K562 (cell line): ENCODE data around the gene RGL2. TPM values are rescaled to one million over a fixed set of nuclear protein-coding genes. Genes with fewer than 3 reads are reported as not detected.

Experiments used
- CREB1 ChIP-seq, 2 experiments: sonication (generic) in 1 of 2; formaldehyde crosslinking in 1 of 2; IDR thresholded peaks; 2 replicates each; pipeline versions ENCODE4 v1.6.1 to v1.8.0; 2012 to 2022; ENCODE audit warnings: inconsistent platforms in 1 of 2, mild to moderate bottlenecking in 1 of 2, missing genetic modification reagents in 1 of 2, moderate library complexity in 1 of 2
- EHMT2 ChIP-seq: fragments of 450-650 bp; IDR thresholded peaks from 2 replicates; pipeline ENCODE4 v1.6.1; 2018; ENCODE audit warnings: antibody characterized with exemption
- EP300 ChIP-seq: IDR thresholded peaks from 2 replicates; pipeline ENCODE4 v1.6.1; 2012; ENCODE audit warnings: low read length, improper control_type of control experiment
- HNRNPH1 ChIP-seq: fragments of 200-400 bp; formaldehyde crosslinking; optimal IDR thresholded peaks from 2 replicates; pipeline ENCODE3; 2017; ENCODE audit warnings: low read depth, mild to moderate bottlenecking, low read length, moderate library complexity
- RNF2 ChIP-seq: sonication (generic); IDR thresholded peaks from 2 replicates; pipeline ENCODE4 v1.6.1; 2016
- TBP ChIP-seq: optimal IDR thresholded peaks from 2 replicates; pipeline ENCODE3; 2011; ENCODE audit warnings: low read depth, low read length, improper control_type of control experiment
- U2AF2 ChIP-seq: fragments of 200-400 bp; formaldehyde crosslinking; optimal IDR thresholded peaks from 2 replicates; pipeline ENCODE3; 2017; ENCODE audit warnings: low read depth, mild to moderate bottlenecking, low read length
- ZBTB33 ChIP-seq: sonication (generic); formaldehyde crosslinking; IDR thresholded peaks from 2 replicates; pipeline ENCODE4 v1.8.1; 2023; ENCODE audit warnings: mild to moderate bottlenecking, missing genetic modification reagents
- ZNF696 ChIP-seq: fragments of 250-450 bp; sonication (Bioruptor Pico); conservative IDR thresholded peaks from 2 replicates; pipeline ENCODE4 v1.4.0; 2020; ENCODE audit warnings: mild to moderate bottlenecking, moderate library complexity
- polyA plus RNA-seq, 8 experiments: library from polyadenylated mRNA; depleted of rRNA in 4 of 8; stranded (reverse) in 5 of 8; unstranded in 3 of 8; fragments of >200 nt; fragmentation: Nextera tagmentation in 2 of 8; fragmentation: Illumina TruSeq in 1 of 8; extraction: Ambion mirVana in 2 of 8; extraction: Trizol in 1 of 8; gene quantifications; 2 replicates each; pipeline versions ENCODE4 v1.2.1 to v1.2.3, GENCODE V29; 2011 to 2014; ENCODE audit warnings: inconsistent platforms in 1 of 8, missing spikeins in 1 of 8
- total RNA-seq, 7 experiments: library from RNA; depleted of rRNA in 6 of 7; stranded (reverse); fragments of >200 nt in 6 of 7; fragmentation: Illumina TruSeq in 2 of 7; extraction: Trizol in 2 of 7; gene quantifications; 2 replicates each; pipeline versions ENCODE4 v1.2.1 to v1.2.3, GENCODE V29; 2011 to 2021; ENCODE audit warnings: low replicate concordance in 1 of 7

The RGL2 gene
- total and polyA plus RNA-seq, 9 of the 15 experiments (the other 6 are each of a cell fraction or from before 2014, with no cell fraction given), result 1.8 to 57.1 (median 19.5) TPM

- TF ChIP-seq CREB1 (IDR thresholded peaks at IDR 0.05) (peak; percentile 51), CREB1 (CRISPR knock-in tag; IDR thresholded peaks at IDR 0.05) (peak; percentile 67), HNRNPH1 (no peak), ZNF696 (CRISPR knock-in tag) (0 out of 2 replicates have a peak, but pooled peaks have one; percentile 68), RNF2 (peak; percentile 63), ZBTB33 (CRISPR knock-in tag) (no peak; the same call in 1 of the 2 replicates), EHMT2 (no peak), U2AF2 (no peak), TBP (peak; percentile 76), EP300 (peak; percentile 46)
- TF ChIP-seq, all 486 proteins: peak for 221
Measured at GRCh38 chr6:33299237-33299944, 649 bp upstream of the RGL2 start (continued).
